Measurements from ENCODE around the gene COL4A2.

DNA sequence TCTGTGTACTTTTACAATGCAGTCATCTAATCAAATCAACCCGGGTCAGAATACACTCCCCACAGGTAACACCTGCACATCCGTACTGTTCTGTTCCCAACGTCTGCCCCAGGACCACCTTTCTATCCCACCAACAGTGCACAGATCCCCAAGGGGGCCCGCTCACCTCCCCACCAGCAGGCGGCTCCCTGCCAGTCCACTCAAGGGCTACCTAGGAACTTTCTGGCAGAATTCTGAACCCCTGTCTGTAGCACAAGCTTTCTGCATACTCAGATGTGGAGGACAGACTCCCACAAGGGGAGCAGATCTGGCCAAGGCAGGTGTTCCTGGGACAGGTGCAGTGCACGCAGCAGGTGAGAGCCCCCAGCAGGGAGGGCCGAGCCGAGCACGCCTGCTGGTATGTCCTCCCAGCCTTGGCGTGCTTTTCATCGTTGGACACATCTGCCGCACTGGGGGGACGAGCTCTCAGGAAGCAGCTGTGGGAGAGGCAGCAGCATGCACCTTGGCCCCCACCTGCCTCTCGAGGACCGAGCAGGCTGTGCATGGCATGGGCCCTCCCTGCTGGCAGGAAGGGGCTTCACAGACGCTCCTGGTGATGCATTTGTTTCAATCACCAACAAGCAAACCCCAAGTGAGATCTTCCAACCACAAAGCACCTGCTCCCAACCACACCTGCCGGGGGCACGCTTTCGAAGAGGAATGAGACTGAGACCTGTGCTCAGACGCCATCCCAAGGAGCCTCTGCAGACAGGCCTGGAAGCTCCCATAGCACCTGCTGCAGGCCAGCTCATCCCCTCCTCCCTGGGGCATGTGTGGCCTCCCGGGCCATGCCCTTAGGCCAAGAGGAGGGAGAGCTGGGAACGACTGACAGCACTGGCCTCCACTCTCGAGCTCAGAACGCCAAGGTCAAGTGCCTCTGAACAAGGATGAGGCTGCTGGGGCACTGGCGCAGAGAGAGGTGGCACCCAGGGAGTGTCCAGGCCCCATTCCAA lies 218.5 kb downstream of the COL4A2 start:
- TF ChIP-seq CTCF (IDR thresholded peaks at IDR 0.05; ENCODE audit: insufficient read depth, low read depth, low read length) (no peak), EZH2 (IDR thresholded peaks at IDR 0.05; ENCODE audit: insufficient read depth, low read length) (no peak)

Measured in astrocyte (in vitro differentiated cells and primary cell).